B cell (primary cell): ENCODE results near the gene RAP2A.

Experiments
- CTCF ChIP-seq: fragments of 200-600 bp; IDR thresholded peaks from one replicate; pipeline ENCODE4 v1.8.0; 2022; ENCODE audit warnings: antibody characterized with exemption, mild to moderate bottlenecking
- EZH2 ChIP-seq: IDR thresholded peaks from 2 replicates; pipeline ENCODE4 v1.6.1; 2012; ENCODE audit warnings: borderline replicate concordance, low read depth, mild to moderate bottlenecking, moderate library complexity, low read length; ENCODE audit not compliant: insufficient read depth, poor library complexity, severe bottlenecking

GRCh38 chr13:97437729-97438128, 3.8 kb downstream of the RAP2A start:
- TF ChIP-seq CTCF (no peak), EZH2 (no peak)
